Measurements from ENCODE around the gene MAP2K7. TPM values are rescaled to one million over a fixed set of nuclear protein-coding genes. Genes with fewer than 3 reads are reported as not detected.

Gene MAP2K7
- total and polyA plus RNA-seq, 3 experiments from 2014 or later: 2.0 to 38.3 (median 35.9) TPM

DNA sequence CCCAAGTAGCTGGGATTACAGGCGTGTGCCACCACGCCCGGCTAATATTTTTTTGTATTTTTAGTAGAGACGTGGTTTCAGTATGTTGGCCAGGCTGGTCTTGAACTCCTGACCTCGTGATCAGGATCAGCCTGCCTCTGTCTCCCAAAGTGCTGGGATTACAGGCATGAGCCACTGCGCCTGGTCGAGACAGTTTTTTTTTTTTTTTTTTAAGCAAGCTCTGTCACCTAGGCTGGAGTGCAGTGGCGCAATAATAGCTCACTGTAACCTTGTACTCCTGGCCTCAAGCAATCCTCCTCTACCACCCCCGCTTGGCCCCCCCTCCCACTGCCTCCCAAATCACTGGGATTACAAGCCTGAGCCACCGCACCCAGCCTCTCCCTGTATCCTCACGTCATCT is 6.4 kb upstream of the MAP2K7 start:
- H3K4me3 Mint-ChIP-seq: no peak overlapping the region
- ChIA-PET CTCF (interaction anchor here (1.3 kb wide), 1 partner anchor 28 kb away, joined by 4 read pairs; no protein-coding TSS in a partner anchor), POLR2A (no interaction called here)
- H3K4me1 Mint-ChIP-seq: no peaks in the 10 kb centered on the region
- H3K27ac Mint-ChIP-seq: no peak overlapping the region
- no peaks in the 10 kb centered on the region for H3K9me3 Mint-ChIP-seq
- peaks cover 3% of the 10 kb centered on the region for H3K27me3 ChIP-seq (ENCODE audit: insufficient read depth, low read length, poor library complexity, severe bottlenecking)
- H3K4me3 ChIP-seq (ENCODE audit: low read length): no peak overlapping the region
- H3K36me3 Mint-ChIP-seq: no peaks in the 10 kb centered on the region
- no peak overlapping the region for H3K27ac ChIP-seq (ENCODE audit: low read depth, low read length)
- H3K27me3 Mint-ChIP-seq: peaks cover 14 to 22% of the 10 kb centered on the region in 2 donors
- H3K9me3 ChIP-seq (ENCODE audit: low read length): no peaks in the 10 kb centered on the region
- no peaks in the 10 kb centered on the region for H3K36me3 ChIP-seq (ENCODE audit: insufficient read depth, low read length)
- DNase-seq: no peak
- H3K4me1 ChIP-seq (ENCODE audit: insufficient read depth, low read length): no peaks in the 10 kb centered on the region

DNA sequence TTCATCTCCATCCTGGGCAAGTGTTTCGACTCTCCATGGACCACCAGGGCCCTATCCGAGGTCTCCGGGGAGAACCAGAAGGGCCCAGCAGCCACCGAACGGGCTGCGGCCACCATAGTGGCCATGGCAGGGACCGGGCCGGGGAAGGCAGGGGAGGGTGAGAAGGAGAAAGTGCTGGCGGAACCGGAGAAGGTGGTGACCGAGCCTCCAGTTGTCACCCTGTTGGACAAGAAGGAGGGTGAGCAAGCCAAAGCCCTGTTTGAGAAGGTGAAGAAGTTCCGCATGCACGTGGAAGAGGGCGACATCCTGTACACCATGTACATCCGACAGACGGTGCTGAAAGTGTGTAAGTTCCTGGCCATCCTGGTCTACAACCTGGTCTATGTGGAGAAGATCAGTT is 4.7 kb upstream of the MAP2K7 start:
- Mint-ChIP-seq H3K9me3 (peaks cover 0 to 3% (median 2%) of the 10 kb centered on the region in 5 donors), H3K4me3 (no peak overlapping the region), H3K27me3 (peaks cover 18 to 20% of the 10 kb centered on the region in 2 donors), H3K27ac (peak overlapping the region in 1 of 8 donors; percentile 23), H3K4me1 (peaks cover 8 to 12% (median 11%) of the 10 kb centered on the region in 3 donors), H3K36me3 (peaks cover 0 to 4% (median 0%) of the 10 kb centered on the region in 3 donors)
- H3K9me3 ChIP-seq (ENCODE audit: low read length): no peaks in the 10 kb centered on the region
- peaks cover 3% of the 10 kb centered on the region for H3K27me3 ChIP-seq (ENCODE audit: insufficient read depth, low read length, poor library complexity, severe bottlenecking)
- no peaks in the 10 kb centered on the region for H3K36me3 ChIP-seq (ENCODE audit: insufficient read depth, low read length)
- peaks cover 7% of the 10 kb centered on the region for H3K4me1 ChIP-seq (ENCODE audit: insufficient read depth, low read length)
- no peak for DNase-seq
- ChIA-PET CTCF (no interaction called here), POLR2A (no interaction called here)
- no peak overlapping the region for H3K27ac ChIP-seq (ENCODE audit: low read depth, low read length)
- H3K4me3 ChIP-seq (ENCODE audit: low read length): no peak overlapping the region

DNA sequence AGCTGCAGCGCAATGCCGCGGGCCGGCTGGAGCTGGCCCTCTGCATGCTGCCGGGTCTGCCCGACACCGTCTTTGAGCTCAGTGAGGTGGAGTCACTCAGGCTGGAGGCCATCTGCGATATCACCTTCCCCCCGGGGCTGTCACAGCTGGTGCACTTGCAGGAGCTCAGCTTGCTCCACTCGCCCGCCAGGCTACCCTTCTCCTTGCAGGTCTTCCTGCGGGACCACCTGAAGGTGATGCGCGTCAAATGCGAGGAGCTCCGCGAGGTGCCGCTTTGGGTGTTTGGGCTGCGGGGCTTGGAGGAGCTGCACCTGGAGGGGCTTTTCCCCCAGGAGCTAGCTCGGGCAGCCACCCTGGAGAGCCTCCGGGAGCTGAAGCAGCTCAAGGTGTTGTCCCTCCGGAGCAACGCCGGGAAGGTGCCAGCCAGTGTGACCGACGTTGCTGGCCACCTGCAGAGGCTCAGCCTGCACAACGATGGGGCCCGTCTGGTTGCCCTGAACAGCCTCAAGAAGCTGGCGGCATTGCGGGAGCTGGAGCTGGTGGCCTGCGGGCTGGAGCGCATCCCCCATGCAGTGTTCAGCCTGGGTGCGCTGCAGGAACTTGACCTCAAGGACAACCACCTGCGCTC is 3.8 kb upstream of the MAP2K7 start:
- ChIA-PET POLR2A (interaction anchor here (0.5 kb wide), 1 partner anchor 829 kb away, joined by 3 read pairs; no protein-coding TSS in a partner anchor), CTCF (interaction anchor here (1.2 to 3.4 kb wide), 3 partner anchors 18 to 44 kb away, joined by 3 to 17 read pairs (median 4); no protein-coding TSS in a partner anchor)
- peaks cover 13% of the 10 kb centered on the region for H3K4me1 ChIP-seq (ENCODE audit: insufficient read depth, low read length)
- no peaks in the 10 kb centered on the region for H3K27me3 ChIP-seq (ENCODE audit: insufficient read depth, low read length, poor library complexity, severe bottlenecking)
- H3K4me3 ChIP-seq (ENCODE audit: low read length): no peak overlapping the region
- Mint-ChIP-seq H3K9me3 (peaks cover 0 to 3% (median 2%) of the 10 kb centered on the region in 5 donors), H3K4me1 (peaks cover 15 to 19% (median 18%) of the 10 kb centered on the region in 3 donors), H3K4me3 (no peak overlapping the region), H3K36me3 (peaks cover 0 to 10% (median 0%) of the 10 kb centered on the region in 3 donors), H3K27ac (peak overlapping the region in 1 of 8 donors; percentile 23), H3K27me3 (peaks cover 11 to 20% of the 10 kb centered on the region in 2 donors)
- no peaks in the 10 kb centered on the region for H3K36me3 ChIP-seq (ENCODE audit: insufficient read depth, low read length)
- no peak for DNase-seq
- H3K9me3 ChIP-seq (ENCODE audit: low read length): no peaks in the 10 kb centered on the region
- no peak overlapping the region for H3K27ac ChIP-seq (ENCODE audit: low read depth, low read length)

DNA sequence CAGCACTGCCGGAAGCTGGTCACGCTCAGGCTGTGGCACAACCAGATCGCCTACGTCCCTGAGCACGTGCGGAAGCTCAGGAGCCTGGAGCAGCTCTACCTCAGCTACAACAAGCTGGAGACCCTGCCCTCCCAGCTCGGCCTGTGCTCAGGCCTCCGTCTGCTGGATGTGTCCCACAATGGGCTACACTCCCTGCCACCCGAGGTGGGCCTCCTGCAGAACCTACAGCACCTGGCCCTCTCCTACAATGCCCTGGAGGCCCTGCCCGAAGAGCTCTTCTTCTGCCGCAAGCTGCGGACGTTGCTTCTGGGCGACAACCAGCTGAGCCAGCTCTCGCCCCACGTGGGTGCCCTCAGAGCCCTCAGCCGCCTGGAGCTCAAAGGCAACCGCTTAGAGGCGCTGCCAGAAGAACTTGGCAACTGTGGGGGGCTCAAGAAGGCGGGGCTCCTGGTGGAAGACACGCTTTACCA is 3.2 kb upstream of the MAP2K7 start:
- H3K4me1 Mint-ChIP-seq: peaks cover 19 to 25% (median 23%) of the 10 kb centered on the region in 3 donors
- H3K36me3 ChIP-seq (ENCODE audit: insufficient read depth, low read length): no peaks in the 10 kb centered on the region
- peaks cover 19% of the 10 kb centered on the region for H3K4me1 ChIP-seq (ENCODE audit: insufficient read depth, low read length)
- ChIA-PET POLR2A (interaction anchor here (0.5 kb wide), 1 partner anchor 829 kb away, joined by 3 read pairs; no protein-coding TSS in a partner anchor), CTCF (interaction anchor here (1.2 to 3.4 kb wide), 3 partner anchors 18 to 44 kb away, joined by 3 to 17 read pairs (median 4); no protein-coding TSS in a partner anchor)
- no peaks in the 10 kb centered on the region for H3K27me3 ChIP-seq (ENCODE audit: insufficient read depth, low read length, poor library complexity, severe bottlenecking)
- peaks cover 6 to 20% of the 10 kb centered on the region in 2 donors for H3K27me3 Mint-ChIP-seq
- H3K36me3 Mint-ChIP-seq: peaks cover 0 to 13% (median 0%) of the 10 kb centered on the region in 3 donors
- no peak overlapping the region for H3K4me3 ChIP-seq (ENCODE audit: low read length)
- no peak overlapping the region for H3K27ac Mint-ChIP-seq
- H3K27ac ChIP-seq (ENCODE audit: low read depth, low read length): no peak overlapping the region
- no peak for DNase-seq
- peaks cover 0 to 3% (median 2%) of the 10 kb centered on the region in 5 donors for H3K9me3 Mint-ChIP-seq
- no peak overlapping the region for H3K4me3 Mint-ChIP-seq
- no peaks in the 10 kb centered on the region for H3K9me3 ChIP-seq (ENCODE audit: low read length)

DNA sequence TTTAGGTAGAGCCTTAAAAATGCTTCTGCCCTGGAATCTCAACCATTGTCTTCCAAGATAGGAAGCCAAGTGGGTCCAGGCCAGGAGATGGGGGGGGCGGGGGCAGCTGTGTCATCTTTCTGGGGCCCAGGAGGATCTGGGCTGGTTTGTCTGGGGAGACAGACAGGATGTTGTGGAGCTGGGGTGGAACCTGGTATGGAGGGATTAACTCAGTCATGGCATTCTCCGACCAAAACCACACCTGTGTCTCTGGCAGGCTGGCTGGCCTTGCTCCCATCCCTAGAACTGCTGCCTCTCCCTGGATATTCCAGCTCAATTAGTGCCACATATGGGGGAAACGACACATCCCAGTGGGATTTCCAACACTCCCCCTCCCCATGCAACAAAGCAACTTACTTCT is 2.7 kb upstream of the MAP2K7 start:
- Mint-ChIP-seq H3K4me1 (peaks cover 22 to 30% (median 28%) of the 10 kb centered on the region in 3 donors), H3K27ac (peak overlapping the region in 1 of 8 donors; percentile 96), H3K36me3 (peaks cover 0 to 17% (median 0%) of the 10 kb centered on the region in 3 donors), H3K4me3 (no peak overlapping the region), H3K27me3 (peaks cover 4 to 18% of the 10 kb centered on the region in 2 donors), H3K9me3 (peaks cover 0 to 3% (median 2%) of the 10 kb centered on the region in 5 donors)
- no peaks in the 10 kb centered on the region for H3K27me3 ChIP-seq (ENCODE audit: insufficient read depth, low read length, poor library complexity, severe bottlenecking)
- CTCF ChIA-PET: interaction anchor here (1.2 to 3.4 kb wide), 3 partner anchors 17 to 43 kb away, joined by 3 to 17 read pairs (median 4); no protein-coding TSS in a partner anchor
- DNase-seq: no peak
- no peak overlapping the region for H3K27ac ChIP-seq (ENCODE audit: low read depth, low read length)
- H3K4me1 ChIP-seq (ENCODE audit: insufficient read depth, low read length): peaks cover 24% of the 10 kb centered on the region
- POLR2A ChIA-PET: no interaction called here
- H3K9me3 ChIP-seq (ENCODE audit: low read length): no peaks in the 10 kb centered on the region
- no peaks in the 10 kb centered on the region for H3K36me3 ChIP-seq (ENCODE audit: insufficient read depth, low read length)
- no peak overlapping the region for H3K4me3 ChIP-seq (ENCODE audit: low read length)

DNA sequence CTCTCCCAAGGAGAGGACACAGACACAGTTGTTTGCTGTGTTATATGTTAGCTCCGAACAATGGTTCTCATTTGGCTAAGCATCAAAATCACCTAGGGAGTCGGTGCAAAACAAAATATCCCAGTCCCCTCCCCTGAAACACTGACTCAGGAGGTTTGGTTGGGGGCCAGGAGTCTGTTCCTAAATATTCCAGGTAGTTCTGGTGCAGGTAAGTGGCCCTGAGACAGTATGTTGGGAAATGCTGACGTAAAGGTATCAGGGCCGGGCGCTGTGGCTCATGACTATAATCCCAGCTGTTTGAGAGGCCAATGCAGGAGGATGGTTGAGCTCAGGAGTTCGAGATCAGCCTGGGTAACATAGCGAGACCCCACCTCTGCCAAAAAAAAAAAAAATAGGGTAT is 2.3 kb upstream of the MAP2K7 start:
- POLR2A ChIA-PET: no interaction called here
- Histone ChIP-seq H3K4me3 (ENCODE audit: low read length) (no peak overlapping the region), H3K27me3 (ENCODE audit: insufficient read depth, low read length, poor library complexity, severe bottlenecking) (no peaks in the 10 kb centered on the region), H3K36me3 (ENCODE audit: insufficient read depth, low read length) (no peaks in the 10 kb centered on the region), H3K4me1 (ENCODE audit: insufficient read depth, low read length) (peaks cover 28% of the 10 kb centered on the region), H3K9me3 (ENCODE audit: low read length) (no peaks in the 10 kb centered on the region), H3K27ac (ENCODE audit: low read depth, low read length) (no peak overlapping the region)
- Mint-ChIP-seq H3K27me3 (peaks cover 4 to 18% of the 10 kb centered on the region in 2 donors), H3K9me3 (peaks cover 0 to 3% (median 2%) of the 10 kb centered on the region in 5 donors), H3K36me3 (peaks cover 0 to 20% (median 0%) of the 10 kb centered on the region in 3 donors), H3K4me3 (peak overlapping the region in 3 of 7 donors; percentile 31 to 86 (median 74)), H3K4me1 (peaks cover 22 to 33% (median 28%) of the 10 kb centered on the region in 3 donors), H3K27ac (peak overlapping the region in 1 of 8 donors; percentile 96)
- CTCF ChIA-PET: interaction anchor here (1.3 to 3.4 kb wide), 5 partner anchors 17 to 42 kb away, joined by 3 to 17 read pairs (median 5); partner anchors contain the start of genes SNAPC2 and TIMM44
- DNase-seq: no peak

DNA sequence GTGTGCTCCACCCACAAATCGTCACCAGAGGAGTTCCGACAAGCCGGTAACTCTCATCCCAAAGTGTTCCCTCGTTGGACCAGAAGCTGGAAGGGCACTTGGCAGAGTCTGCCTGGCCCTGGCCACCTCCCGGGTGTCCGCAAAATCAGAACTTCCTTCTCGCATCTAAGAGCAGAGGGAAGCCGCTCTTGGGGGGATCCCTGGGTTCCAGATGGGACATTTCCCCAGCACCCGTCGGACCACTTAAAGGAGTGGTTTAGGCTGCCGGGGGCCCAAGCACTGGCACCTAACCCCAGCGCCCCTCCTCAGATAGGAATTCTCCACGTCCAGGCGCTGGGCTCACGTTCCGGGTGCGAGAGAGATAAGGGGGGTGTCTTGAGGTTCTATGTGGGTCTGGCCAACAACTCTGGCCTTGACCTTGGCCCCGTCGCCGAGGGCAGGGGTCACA is 857 bp upstream of the MAP2K7 start:
- H3K27me3 ChIP-seq (ENCODE audit: insufficient read depth, low read length, poor library complexity, severe bottlenecking): no peaks in the 10 kb centered on the region
- CTCF ChIA-PET: interaction anchor here (1.1 to 3.4 kb wide), 9 partner anchors 15 to 41 kb away, joined by 3 to 17 read pairs (median 5); partner anchors contain the start of genes SNAPC2 and TIMM44
- H3K9me3 Mint-ChIP-seq: peaks cover 0 to 3% (median 2%) of the 10 kb centered on the region in 5 donors
- peaks cover 35% of the 10 kb centered on the region for H3K4me1 ChIP-seq (ENCODE audit: insufficient read depth, low read length)
- peak overlapping the region; percentile 84 to 98 (median 89) for H3K4me3 Mint-ChIP-seq
- H3K4me3 ChIP-seq (ENCODE audit: low read length): peak overlapping the region; percentile 75
- H3K9me3 ChIP-seq (ENCODE audit: low read length): no peaks in the 10 kb centered on the region
- peak overlapping the region; percentile 89 to 96 (median 94) for H3K27ac Mint-ChIP-seq
- POLR2A ChIA-PET: interaction anchor here (0.7 to 1.6 kb wide), 6 partner anchors 15 to 1147 kb away, joined by 3 to 31 read pairs (median 10); partner anchors contain the start of genes SNAPC2, TIMM44 and TRAPPC5
- H3K36me3 Mint-ChIP-seq: peaks cover 0 to 23% (median 0%) of the 10 kb centered on the region in 3 donors
- no peak for DNase-seq
- H3K27me3 Mint-ChIP-seq: peaks cover 0 to 18% of the 10 kb centered on the region in 2 donors
- H3K27ac ChIP-seq (ENCODE audit: low read depth, low read length): peak overlapping the region; percentile 89
- no peaks in the 10 kb centered on the region for H3K36me3 ChIP-seq (ENCODE audit: insufficient read depth, low read length)
- H3K4me1 Mint-ChIP-seq: peaks cover 22 to 42% (median 28%) of the 10 kb centered on the region in 3 donors

Measured in CD8-positive, alpha-beta memory T cell (primary cell).